Panc1 (cell line): ENCODE measurements around the gene ZNF202. TPM values are rescaled to one million over a fixed set of nuclear protein-coding genes. Genes with fewer than 3 reads are reported as not detected.

Source experiments
- ATAC-seq: fragments of 200-7000 bp; cut with Tn5 transposase; 2 replicates; pipeline ENCODE4 v1.9.1; 2020; ENCODE audit warnings: mild to moderate bottlenecking, moderate library complexity
- BruUV-seq: library from RNA; stranded (reverse); fragments of 400-500 nt; replicated peaks from 2 replicates; lab custom pipeline; 2021; lab: Mats Ljungman, UMichigan
- CTCF ChIA-PET: fragments of 300-600 bp; sonication (Branson Sonifier 250); formaldehyde crosslinking; loops from one replicate; lab custom pipeline; 2022; ENCODE audit warnings: antibody characterized with exemption; lab: Charles Lee
- POLR2A ChIA-PET: fragments of 300-600 bp; sonication (Branson Sonifier 250); formaldehyde crosslinking; loops from one replicate; lab custom pipeline; 2022; ENCODE audit warnings: antibody characterized with exemption; lab: Charles Lee
- DNase-seq: peaks from one replicate; pipeline ENCODE4 v3.0.0-alpha.2; 2010; ENCODE audit warnings: low read depth, low spot score
- H3K27ac ChIP-seq: 2 replicates; pipeline ENCODE4 v1.5.1; 2011; ENCODE audit warnings: mild to moderate bottlenecking, low read length, inconsistent platforms
- H3K27me3 ChIP-seq: fragments of 200-500 bp; sonication (Bioruptor generic); 2 replicates; pipeline ENCODE4 v1.6.0; 2014; ENCODE audit warnings: low read length, inconsistent platforms; ENCODE audit not compliant: control insufficient read depth, insufficient read depth
- H3K36me3 ChIP-seq: fragments of 200-500 bp; sonication (Bioruptor generic); 2 replicates; pipeline ENCODE4 v1.5.1; 2014; ENCODE audit warnings: inconsistent platforms, mild to moderate bottlenecking, low read length, moderate library complexity; ENCODE audit not compliant: control insufficient read depth, insufficient read depth
- H3K4me1 ChIP-seq: 2 replicates; pipeline ENCODE4 v1.5.1; 2011; ENCODE audit warnings: inconsistent platforms, mild to moderate bottlenecking, low read length, moderate library complexity; ENCODE audit not compliant: control insufficient read depth, insufficient read depth
- H3K4me3 ChIP-seq, 2 experiments: 2 replicates each; pipeline ENCODE4 v1.5.1; 2011 to 2012; ENCODE audit warnings: low read depth in 2 of 2, low read length in 2 of 2, mild to moderate bottlenecking in 2 of 2, inconsistent platforms in 1 of 2, moderate library complexity in 1 of 2
- H3K9me3 ChIP-seq: fragments of 200-500 bp; sonication (Bioruptor generic); 2 replicates; pipeline ENCODE4 v1.5.1; 2014; ENCODE audit warnings: low read depth, mild to moderate bottlenecking, inconsistent platforms, low read length, moderate library complexity; ENCODE audit not compliant: control insufficient read depth, insufficient read depth
- CTCF ChIP-seq: fragments of 450-650 bp; IDR thresholded peaks from 2 replicates; pipeline ENCODE4 v1.5.1; 2017; ENCODE audit warnings: mild to moderate bottlenecking
- POLR2AphosphoS5 ChIP-seq: IDR thresholded peaks from 2 replicates; pipeline ENCODE4 v1.6.1; 2012; ENCODE audit warnings: mild to moderate bottlenecking, low read depth, low read length, moderate library complexity
- REST ChIP-seq, 2 experiments: IDR thresholded peaks; 2 replicates each; pipeline ENCODE4 v1.6.1; 2011 to 2012; ENCODE audit warnings: low read depth in 2 of 2, control low read depth in 1 of 2, low read length in 1 of 2, mild to moderate bottlenecking in 1 of 2, moderate library complexity in 1 of 2; ENCODE audit not compliant: insufficient read depth in 1 of 2
- SIN3A ChIP-seq: IDR thresholded peaks from 2 replicates; pipeline ENCODE4 v1.6.1; 2012; ENCODE audit warnings: low read depth, mild to moderate bottlenecking, low read length, moderate library complexity, borderline replicate concordance; ENCODE audit not compliant: insufficient read depth
- TCF7L2 ChIP-seq: IDR thresholded peaks from 2 replicates; pipeline ENCODE4 v1.6.1; 2011; ENCODE audit warnings: mild to moderate bottlenecking, low read depth, low read length, inconsistent platforms
- in situ Hi-C: cut with HindIII; loops from 2 replicates; pipeline ENCODE4 v1.10.0; 2016; ENCODE audit warnings: low sequenced_read_pairs, low pct_unique_long_range_greater_than_20kb
- intact Hi-C: fragments of 100-400 bp; cut with micrococcal nuclease; formaldehyde crosslinking; loops from one replicate; pipeline ENCODE4 v1.10.0; 2022; ENCODE audit not compliant: unreplicated experiment
- total RNA-seq: library from RNA; stranded (reverse); gene quantifications from one replicate; pipeline ENCODE4 v1.2.1, GENCODE V29; 2021; ENCODE audit not compliant: unreplicated experiment

Gene ZNF202
- total RNA-seq, 1 experiment from 2014 or later, result 24.5 TPM

- intact Hi-C loops (no loop called here), in situ Hi-C loops (no loop called here)
- BruUV-seq, result no TSS peak
- H3K9me3 ChIP-seq, result no peaks in the 10 kb centered on the region
- no peak overlapping the region for H3K4me3 ChIP-seq
- no peak for DNase-seq
- no peaks in the 10 kb centered on the region for H3K4me1 ChIP-seq
- TF ChIP-seq REST (IDR thresholded peaks at IDR 0.05; ENCODE audit: insufficient read depth in 1 of 2, low read depth in 2 of 2, low read length in 1 of 2) (no peak), CTCF (no peak), POLR2AphosphoS5 (no peak), TCF7L2 (no peak), SIN3A (no peak)
- ChIA-PET CTCF (no interaction called here), POLR2A (no interaction called here)
- ATAC-seq, result no peak
- no peaks in the 10 kb centered on the region for H3K36me3 ChIP-seq
- no peak overlapping the region for H3K27ac ChIP-seq
- peaks cover 7% of the 10 kb centered on the region for H3K27me3 ChIP-seq
Measured at GRCh38 chr11:123755813-123756212, 14.4 kb upstream of the ZNF202 start.

GRCh38 chr11:123755344-123755743, 13.9 kb upstream of the ZNF202 start:
- Histone ChIP-seq H3K4me1 (no peaks in the 10 kb centered on the region), H3K27me3 (peaks cover 7% of the 10 kb centered on the region), H3K4me3 (no peak overlapping the region), H3K36me3 (no peaks in the 10 kb centered on the region), H3K27ac (no peak overlapping the region), H3K9me3 (no peaks in the 10 kb centered on the region)
- no peak for DNase-seq
- CTCF ChIA-PET, result no interaction called here
- TF ChIP-seq CTCF (no peak), TCF7L2 (no peak), POLR2AphosphoS5 (no peak), REST (IDR thresholded peaks at IDR 0.05; ENCODE audit: insufficient read depth in 1 of 2, low read depth in 2 of 2, low read length in 1 of 2) (no peak), SIN3A (no peak)
- POLR2A ChIA-PET, result no interaction called here
- ATAC-seq, result no peak
- in situ Hi-C loops, result no loop called here
- BruUV-seq, result no TSS peak
- intact Hi-C loops, result no loop called here
